Stimulated activated CD4-positive, alpha-beta T cell treated with anti-CD3 and anti-CD28 coated beads, Interleukin-12 subunit alpha, Interleukin-12 subunit beta, amount 100 ng/mL, for 4 hours (primary cell): ENCODE data around the gene HDAC4.

Source experiments
- DNase-seq: peaks from one replicate; pipeline ENCODE4 v3.0.0-alpha.2; 2020

Gene HDAC4

GRCh38 chr2:239322416-239323086 lies 78.3 kb downstream of the HDAC4 start:
- DNase-seq: no peak

- DNase-seq: peak; percentile 43
These were observed 79.0 kb downstream of the HDAC4 start for GRCh38 chr2:239321596-239322415.

- no peak for DNase-seq
These were observed 81.8 kb downstream of the HDAC4 start for GRCh38 chr2:239318790-239319661.

GRCh38 chr2:239318151-239318611 lies 82.6 kb downstream of the HDAC4 start:
- no peak for DNase-seq

GRCh38 chr2:239316562-239317465 lies 84.0 kb downstream of the HDAC4 start:
- DNase-seq: no peak

GRCh38 chr2:239315308-239315707 lies 85.5 kb downstream of the HDAC4 start:
- no peak for DNase-seq

- DNase-seq: no peak
These were observed 87.0 kb downstream of the HDAC4 start for GRCh38 chr2:239313776-239314175.

- DNase-seq: no peak
These were observed 87.8 kb downstream of the HDAC4 start for GRCh38 chr2:239312741-239313667.

GRCh38 chr2:239312081-239312511 lies 88.7 kb downstream of the HDAC4 start:
- no peak for DNase-seq

GRCh38 chr2:239311132-239312040 lies 89.4 kb downstream of the HDAC4 start:
- no peak for DNase-seq

GRCh38 chr2:239310401-239311061 lies 90.3 kb downstream of the HDAC4 start:
- DNase-seq: no peak

- DNase-seq: no peak
These were observed 91.2 kb downstream of the HDAC4 start for GRCh38 chr2:239309398-239310245.

- DNase-seq: no peak
These were observed 92.0 kb downstream of the HDAC4 start for GRCh38 chr2:239308661-239309397.

GRCh38 chr2:239307921-239308613 lies 92.8 kb downstream of the HDAC4 start:
- DNase-seq: no peak

GRCh38 chr2:239307221-239307569 lies 93.6 kb downstream of the HDAC4 start:
- DNase-seq: no peak

- DNase-seq: no peak
These were observed 94.3 kb downstream of the HDAC4 start for GRCh38 chr2:239306274-239307220.
